K562 (cell line): ENCODE data around the gene RASL10B. TPM values are rescaled to one million over a fixed set of nuclear protein-coding genes. Genes with fewer than 3 reads are reported as not detected.
A peak's percentile ranks its signal among the peaks of the same experiment; 100 is the strongest.

Experiments
- AFF4 ChIP-seq: sonication (generic); formaldehyde crosslinking; IDR thresholded peaks from 2 replicates; pipeline ENCODE4 v1.8.0; 2023; ENCODE audit warnings: mild to moderate bottlenecking, missing genetic modification reagents
- GABPB1 ChIP-seq: sonication (generic); formaldehyde crosslinking; IDR thresholded peaks from 2 replicates; pipeline ENCODE4 v1.8.0; 2022; ENCODE audit warnings: mild to moderate bottlenecking, missing genetic modification reagents
- GMEB1 ChIP-seq: fragments of 250-450 bp; sonication (Bioruptor Pico); IDR thresholded peaks from 2 replicates; pipeline ENCODE4 v1.4.0; 2020; ENCODE audit warnings: mild to moderate bottlenecking
- MAX ChIP-seq: sonication (generic); formaldehyde crosslinking; IDR thresholded peaks from 2 replicates; pipeline ENCODE4 v1.9.0; 2022; ENCODE audit warnings: mild to moderate bottlenecking, missing genetic modification reagents
- MAZ ChIP-seq, 2 experiments: fragments of 450-650 bp in 1 of 2; sonication (generic) in 1 of 2; formaldehyde crosslinking; IDR thresholded peaks in 1 of 2; conservative IDR thresholded peaks in 1 of 2; 2 replicates each; pipeline versions ENCODE4 v1.4.0 to v1.5.0; 2020; ENCODE audit warnings: mild to moderate bottlenecking in 1 of 2, missing genetic modification reagents in 1 of 2
- MED1 ChIP-seq: sonication (generic); formaldehyde crosslinking; IDR thresholded peaks from 2 replicates; pipeline ENCODE4 v1.8.1; 2023; ENCODE audit warnings: missing genetic modification reagents, borderline replicate concordance
- SAFB ChIP-seq: fragments of 200-400 bp; formaldehyde crosslinking; IDR thresholded peaks from 2 replicates; pipeline ENCODE4 v1.6.1; 2017; ENCODE audit warnings: low read depth, low read length, borderline replicate concordance
- SMAD4 ChIP-seq: fragments of 250-450 bp; sonication (Bioruptor Pico); conservative IDR thresholded peaks from 2 replicates; pipeline ENCODE4 v1.8.0; 2021; ENCODE audit warnings: inconsistent platforms, mild to moderate bottlenecking, moderate library complexity
- TRIM25 ChIP-seq: fragments of 450-650 bp; IDR thresholded peaks from 2 replicates; pipeline ENCODE4 v1.7.0; 2016; ENCODE audit warnings: borderline replicate concordance
- TSHZ1 ChIP-seq: fragments of 250-450 bp; sonication (Bioruptor Pico); IDR thresholded peaks from 2 replicates; pipeline ENCODE4 v1.4.0; 2020; ENCODE audit warnings: mild to moderate bottlenecking, moderate library complexity
- ZNF280B ChIP-seq: fragments of 250-450 bp; sonication (Bioruptor Pico); IDR thresholded peaks from 2 replicates; pipeline ENCODE4 v1.5.1; 2021; ENCODE audit warnings: mild to moderate bottlenecking
- ZNF354B ChIP-seq: fragments of 250-450 bp; sonication (Bioruptor Pico); IDR thresholded peaks from 2 replicates; pipeline ENCODE4 v1.4.0; 2020
- polyA plus RNA-seq, 8 experiments: library from polyadenylated mRNA; depleted of rRNA in 4 of 8; stranded (reverse) in 5 of 8; unstranded in 3 of 8; fragments of >200 nt; fragmentation: Nextera tagmentation in 2 of 8; fragmentation: Illumina TruSeq in 1 of 8; extraction: Ambion mirVana in 2 of 8; extraction: Trizol in 1 of 8; gene quantifications; 2 replicates each; pipeline versions ENCODE4 v1.2.1 to v1.2.3, GENCODE V29; 2011 to 2014; ENCODE audit warnings: inconsistent platforms in 1 of 8, missing spikeins in 1 of 8
- total RNA-seq, 7 experiments: library from RNA; depleted of rRNA in 6 of 7; stranded (reverse); fragments of >200 nt in 6 of 7; fragmentation: Illumina TruSeq in 2 of 7; extraction: Trizol in 2 of 7; gene quantifications; 2 replicates each; pipeline versions ENCODE4 v1.2.1 to v1.2.3, GENCODE V29; 2011 to 2021; ENCODE audit warnings: low replicate concordance in 1 of 7

Gene RASL10B
- total and polyA plus RNA-seq, 9 of the 15 experiments (the other 6 are each of a cell fraction or from before 2014, with no cell fraction given), result 0.04 to 0.31 (median 0.14) TPM; not detected in 2

GRCh38 chr17:35764123-35764991 lies 32.9 kb downstream of the RASL10B start (continued):
- TF ChIP-seq GMEB1 (CRISPR knock-in tag) (no peak), AFF4 (CRISPR knock-in tag) (no peak), MAZ (CRISPR knock-in tag; conservative IDR thresholded peaks at IDR 0.05 in 1 of 2, IDR thresholded peaks at IDR 0.05 in 1 of 2) (peak; percentile 67 to 85), ZNF280B (CRISPR knock-in tag) (no peak), MAX (CRISPR knock-in tag) (peak; percentile 74; the same call in 1 of the 2 replicates), MED1 (CRISPR knock-in tag) (no peak), TSHZ1 (CRISPR knock-in tag) (no peak), GABPB1 (CRISPR knock-in tag) (peak; percentile 54; the same call in 1 of the 2 replicates), TRIM25 (no peak), SAFB (peak; percentile 11; the same call in 1 of the 2 replicates), ZNF354B (no peak), SMAD4 (CRISPR knock-in tag) (peak; percentile 67; the same call in 1 of the 2 replicates)
